ENCODE measurements around the gene DUS2.

Gene DUS2

GRCh38 chr16:68047987-68048386, 24.9 kb downstream of the DUS2 start:
- DNase-seq, result no peak

- no peak for DNase-seq
Measured at GRCh38 chr16:68049449-68049848, 26.4 kb downstream of the DUS2 start.

- no peak for DNase-seq
Measured at GRCh38 chr16:68055395-68055794, 32.3 kb downstream of the DUS2 start.

- DNase-seq, result no peak
Measured at GRCh38 chr16:68059804-68060203, 36.7 kb downstream of the DUS2 start.

- no peak for DNase-seq
Measured at GRCh38 chr16:68061396-68061795, 38.3 kb downstream of the DUS2 start.

- DNase-seq, result no peak
Measured at GRCh38 chr16:68062910-68063393, 39.9 kb downstream of the DUS2 start.

GRCh38 chr16:68064791-68065365, 41.8 kb downstream of the DUS2 start:
- peak; percentile 53 for DNase-seq

- no peak for DNase-seq
Measured at GRCh38 chr16:68065716-68066305, 42.7 kb downstream of the DUS2 start.

GRCh38 chr16:68066763-68067162, 43.7 kb downstream of the DUS2 start:
- DNase-seq, result no peak

GRCh38 chr16:68068926-68069325, 45.8 kb downstream of the DUS2 start:
- DNase-seq, result no peak

- no peak for DNase-seq
Measured at GRCh38 chr16:68069511-68070248, 46.6 kb downstream of the DUS2 start.

- no peak for DNase-seq
Measured at GRCh38 chr16:68070249-68070730, 47.2 kb downstream of the DUS2 start.

GRCh38 chr16:68070806-68071517, 47.9 kb downstream of the DUS2 start:
- DNase-seq, result no peak

GRCh38 chr16:68071518-68071901, 48.4 kb downstream of the DUS2 start:
- DNase-seq, result no peak

- DNase-seq, result no peak
Measured at GRCh38 chr16:68072038-68072695, 49.1 kb downstream of the DUS2 start.

GRCh38 chr16:68073902-68074760, 51.0 kb downstream of the DUS2 start:
- no peak for DNase-seq

- peak; percentile 94 for DNase-seq
Measured at GRCh38 chr16:68074850-68075555, 51.9 kb downstream of the DUS2 start.

GRCh38 chr16:68075980-68076379, 52.9 kb downstream of the DUS2 start:
- DNase-seq, result no peak

GRCh38 chr16:68076560-68076959, 53.5 kb downstream of the DUS2 start:
- no peak for DNase-seq

GRCh38 chr16:68077866-68078700, 55.0 kb downstream of the DUS2 start:
- DNase-seq, result no peak

All from GF-D8 (cell line).